Measurements from ENCODE around the gene DCC.

DNA sequence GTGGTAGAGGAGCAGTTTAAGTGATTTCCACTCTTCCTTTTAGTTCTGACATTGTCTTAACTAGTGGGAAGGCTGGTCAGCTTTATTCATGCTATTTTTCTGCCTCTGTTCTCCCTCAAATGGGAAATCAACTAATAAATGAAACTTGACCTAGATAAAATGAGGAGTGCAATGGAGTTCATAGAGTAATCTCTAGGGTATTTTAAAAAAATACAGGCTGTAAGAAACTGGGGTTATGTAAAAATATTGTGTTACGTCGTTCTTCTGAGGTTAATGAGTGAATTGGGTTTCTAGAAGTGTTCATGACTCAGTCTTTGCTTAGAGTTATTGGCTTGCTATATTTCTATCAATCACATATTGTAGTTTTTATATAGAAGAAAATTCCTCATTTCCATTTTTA, 1150.0 kb downstream of the DCC start:
- TF ChIP-seq, protein P1, sequence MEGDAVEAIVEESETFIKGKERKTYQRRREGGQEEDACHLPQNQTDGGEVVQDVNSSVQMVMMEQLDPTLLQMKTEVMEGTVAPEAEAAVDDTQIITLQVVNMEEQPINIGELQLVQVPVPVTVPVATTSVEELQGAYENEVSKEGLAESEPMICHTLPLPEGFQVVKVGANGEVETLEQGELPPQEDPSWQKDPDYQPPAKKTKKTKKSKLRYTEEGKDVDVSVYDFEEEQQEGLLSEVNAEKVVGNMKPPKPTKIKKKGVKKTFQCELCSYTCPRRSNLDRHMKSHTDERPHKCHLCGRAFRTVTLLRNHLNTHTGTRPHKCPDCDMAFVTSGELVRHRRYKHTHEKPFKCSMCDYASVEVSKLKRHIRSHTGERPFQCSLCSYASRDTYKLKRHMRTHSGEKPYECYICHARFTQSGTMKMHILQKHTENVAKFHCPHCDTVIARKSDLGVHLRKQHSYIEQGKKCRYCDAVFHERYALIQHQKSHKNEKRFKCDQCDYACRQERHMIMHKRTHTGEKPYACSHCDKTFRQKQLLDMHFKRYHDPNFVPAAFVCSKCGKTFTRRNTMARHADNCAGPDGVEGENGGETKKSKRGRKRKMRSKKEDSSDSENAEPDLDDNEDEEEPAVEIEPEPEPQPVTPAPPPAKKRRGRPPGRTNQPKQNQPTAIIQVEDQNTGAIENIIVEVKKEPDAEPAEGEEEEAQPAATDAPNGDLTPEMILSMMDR (conservative IDR thresholded peaks at IDR 0.05; ENCODE audit: low read depth in 2 of 2), result no peak
- TF ChIP-seq POLR2AphosphoS5 (IDR thresholded peaks at IDR 0.05; ENCODE audit: low read depth) (no peak), EZH2 (IDR thresholded peaks at IDR 0.05; ENCODE audit: low read depth, unreplicated experiment) (no peak), CREB1 (CRISPR knock-in tag; IDR thresholded peaks at IDR 0.05; ENCODE audit: low read depth) (no peak), EZH2phosphoT487 (IDR thresholded peaks at IDR 0.05; ENCODE audit: unreplicated experiment) (no peak)
- TF ChIP-seq, protein P2, sequence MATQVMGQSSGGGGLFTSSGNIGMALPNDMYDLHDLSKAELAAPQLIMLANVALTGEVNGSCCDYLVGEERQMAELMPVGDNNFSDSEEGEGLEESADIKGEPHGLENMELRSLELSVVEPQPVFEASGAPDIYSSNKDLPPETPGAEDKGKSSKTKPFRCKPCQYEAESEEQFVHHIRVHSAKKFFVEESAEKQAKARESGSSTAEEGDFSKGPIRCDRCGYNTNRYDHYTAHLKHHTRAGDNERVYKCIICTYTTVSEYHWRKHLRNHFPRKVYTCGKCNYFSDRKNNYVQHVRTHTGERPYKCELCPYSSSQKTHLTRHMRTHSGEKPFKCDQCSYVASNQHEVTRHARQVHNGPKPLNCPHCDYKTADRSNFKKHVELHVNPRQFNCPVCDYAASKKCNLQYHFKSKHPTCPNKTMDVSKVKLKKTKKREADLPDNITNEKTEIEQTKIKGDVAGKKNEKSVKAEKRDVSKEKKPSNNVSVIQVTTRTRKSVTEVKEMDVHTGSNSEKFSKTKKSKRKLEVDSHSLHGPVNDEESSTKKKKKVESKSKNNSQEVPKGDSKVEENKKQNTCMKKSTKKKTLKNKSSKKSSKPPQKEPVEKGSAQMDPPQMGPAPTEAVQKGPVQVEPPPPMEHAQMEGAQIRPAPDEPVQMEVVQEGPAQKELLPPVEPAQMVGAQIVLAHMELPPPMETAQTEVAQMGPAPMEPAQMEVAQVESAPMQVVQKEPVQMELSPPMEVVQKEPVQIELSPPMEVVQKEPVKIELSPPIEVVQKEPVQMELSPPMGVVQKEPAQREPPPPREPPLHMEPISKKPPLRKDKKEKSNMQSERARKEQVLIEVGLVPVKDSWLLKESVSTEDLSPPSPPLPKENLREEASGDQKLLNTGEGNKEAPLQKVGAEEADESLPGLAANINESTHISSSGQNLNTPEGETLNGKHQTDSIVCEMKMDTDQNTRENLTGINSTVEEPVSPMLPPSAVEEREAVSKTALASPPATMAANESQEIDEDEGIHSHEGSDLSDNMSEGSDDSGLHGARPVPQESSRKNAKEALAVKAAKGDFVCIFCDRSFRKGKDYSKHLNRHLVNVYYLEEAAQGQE (IDR thresholded peaks at IDR 0.05; ENCODE audit: unreplicated experiment), result no peak

Data from GM23338 (cell line).